Upper lobe of left lung (tissue), 6 donors: ENCODE data around the gene TAP1. TPM values are rescaled to one million over a fixed set of nuclear protein-coding genes. Genes with fewer than 3 reads are reported as not detected.

Experiments used
- ATAC-seq, 2 donors: fragments of 200-7000 bp; cut with Tn5 transposase; one replicate each; pipeline ENCODE4 v1.9.1; 2022; ENCODE audit warnings: mild to moderate bottlenecking in 2 of 2, moderate library complexity in 2 of 2; ENCODE audit not compliant: low FRiP score in 2 of 2
- DNase-seq, 2 donors: peaks; one replicate each; pipeline ENCODE4 v3.0.0-alpha.2; 2019 to 2020
- H3K27ac ChIP-seq, 4 donors: fragments of 200-600 bp; sonication (generic); one replicate each; pipeline ENCODE4 v1.5.1; 2016 to 2019
- H3K27me3 ChIP-seq, 4 donors: fragments of 200-600 bp; sonication (generic); one replicate each; pipeline ENCODE4 v1.5.1; 2017 to 2019
- H3K36me3 ChIP-seq, 4 donors: fragments of 200-600 bp; sonication (generic); one replicate each; pipeline ENCODE4 v1.5.1; 2016 to 2019
- H3K4me1 ChIP-seq, 4 donors: fragments of 200-600 bp; sonication (generic); one replicate each; pipeline ENCODE4 v1.5.1; 2018 to 2019
- H3K4me3 ChIP-seq, 4 donors: fragments of 200-600 bp; sonication (generic); one replicate each; pipeline ENCODE4 v1.5.1; 2017 to 2019; ENCODE audit warnings: mild to moderate bottlenecking in 2 of 4, moderate library complexity in 1 of 4
- H3K9me3 ChIP-seq, 4 donors: fragments of 200-600 bp; sonication (generic); one replicate each; pipeline ENCODE4 v1.5.1; 2018 to 2019
- CTCF ChIP-seq, 6 experiments: fragments of 450-650 bp in 4 of 6; fragments of 200-600 bp in 2 of 6; sonication (generic) in 2 of 6; IDR thresholded peaks; one replicate each; pipeline ENCODE4 v1.5.1; 2016 to 2019; ENCODE audit warnings: antibody characterized with exemption in 6 of 6
- EP300 ChIP-seq, 4 donors: sonication (generic); formaldehyde crosslinking; IDR thresholded peaks; one replicate each; pipeline ENCODE4 v1.5.1; 2017; ENCODE audit warnings: antibody characterized with exemption in 4 of 4, control low read depth in 2 of 4
- POLR2A ChIP-seq, 4 donors: fragments of 450-650 bp; IDR thresholded peaks; one replicate each; pipeline ENCODE4 v1.5.1; 2016 to 2017; ENCODE audit warnings: antibody characterized with exemption in 4 of 4, mild to moderate bottlenecking in 2 of 4
- POLR2AphosphoS5 ChIP-seq, 2 donors: sonication (generic); formaldehyde crosslinking; IDR thresholded peaks; one replicate each; pipeline ENCODE4 v1.5.1; 2017; ENCODE audit warnings: antibody characterized with exemption in 2 of 2
- WGBS, 2 donors: methylation state at CpG; one replicate each; pipeline ENCODE4 v1.1.5; 2017 to 2018; 5-methylcytosine and 5-hydroxymethylcytosine counted together
- total RNA-seq, 6 donors: library from RNA; depleted of rRNA in 4 of 6; stranded (reverse); fragments of >200 nt in 4 of 6; gene quantifications; one replicate each; pipeline versions ENCODE4 v1.1.0 to v1.2.1, GENCODE V29; 2016 to 2021
- donor health status: DM: no; HTN: no; CAD: no; lungs with moderate emphysema.
- donor health status: DM: no; HTN: yes; CAD: no; lungs with severe emphysema.

The TAP1 gene
- total RNA-seq, 6 donors from 2014 or later: 56.9 to 87.0 (median 69.8) TPM

GRCh38 chr6:32842021-32842650, 11.4 kb downstream of the TAP1 start:
- TF ChIP-seq POLR2A (IDR thresholded peaks at IDR 0.05) (no peak), CTCF (IDR thresholded peaks at IDR 0.05) (no peak), EP300 (IDR thresholded peaks at IDR 0.05) (no peak), POLR2AphosphoS5 (IDR thresholded peaks at IDR 0.05) (no peak)
- whole genome bisulfite sequencing, 2 donors: 79 to 82% methylated on average over 6 of the region's 6 CpGs
- H3K27me3 ChIP-seq: no peaks in the 10 kb centered on the region
- H3K9me3 ChIP-seq: no peaks in the 10 kb centered on the region
- ATAC-seq (no peak), DNase-seq (no peak)
- peaks cover 35 to 55% (median 49%) of the 10 kb centered on the region in 4 donors for H3K4me1 ChIP-seq
- peak overlapping the region in 3 of 4 donors; percentile 74 to 86 (median 74) for H3K4me3 ChIP-seq
- peaks cover 12 to 49% (median 22%) of the 10 kb centered on the region in 4 donors for H3K36me3 ChIP-seq
- peak overlapping the region; percentile 94 to 99 (median 96) for H3K27ac ChIP-seq

GRCh38 chr6:32840604-32841246, 12.8 kb downstream of the TAP1 start:
- TF ChIP-seq POLR2AphosphoS5 (IDR thresholded peaks at IDR 0.05) (no peak), CTCF (IDR thresholded peaks at IDR 0.05) (no peak), EP300 (IDR thresholded peaks at IDR 0.05) (no peak), POLR2A (IDR thresholded peaks at IDR 0.05) (no peak)
- Histone ChIP-seq H3K36me3 (peaks cover 0 to 39% (median 13%) of the 10 kb centered on the region in 4 donors), H3K4me3 (no peak overlapping the region), H3K27ac (peak overlapping the region in 3 of 4 donors; percentile 36 to 99 (median 38)), H3K4me1 (peaks cover 25 to 45% (median 37%) of the 10 kb centered on the region in 4 donors), H3K27me3 (no peaks in the 10 kb centered on the region), H3K9me3 (no peaks in the 10 kb centered on the region)
- ATAC-seq (no peak), DNase-seq (no peak)
- WGBS, 2 donors: 72 to 74% methylated on average over 9 of the region's 9 CpGs

- TF ChIP-seq POLR2A (IDR thresholded peaks at IDR 0.05) (no peak), EP300 (IDR thresholded peaks at IDR 0.05) (no peak), POLR2AphosphoS5 (IDR thresholded peaks at IDR 0.05) (no peak), CTCF (IDR thresholded peaks at IDR 0.05) (no peak)
- ATAC-seq (no peak), DNase-seq (no peak)
- peaks cover 0 to 46% (median 21%) of the 10 kb centered on the region in 4 donors for H3K36me3 ChIP-seq
- H3K27me3 ChIP-seq: no peaks in the 10 kb centered on the region
- H3K4me3 ChIP-seq: no peak overlapping the region
- H3K4me1 ChIP-seq: peaks cover 18 to 39% (median 27%) of the 10 kb centered on the region in 4 donors
- 89 to 90% methylated on average over 15 of the region's 15 CpGs for WGBS, 2 donors
- no peaks in the 10 kb centered on the region for H3K9me3 ChIP-seq
- peak overlapping the region; percentile 89 to 99 (median 92) for H3K27ac ChIP-seq
These were observed 14.1 kb downstream of the TAP1 start for GRCh38 chr6:32839356-32839755.

GRCh38 chr6:32838114-32838958, 15.2 kb downstream of the TAP1 start, which contains the start of gene TAP2:
Gene TAP2, minus strand, starts transcription at chr6:32838739. Its CDS starts 506 bp downstream, at chr6:32838233.
- H3K4me3 ChIP-seq: peak within 1 kb of the TSS; percentile 47 to 80 (median 68)
- WGBS, 2 donors: 0 to 1% methylated on average over 23 to 53 of the region's 57 CpGs
- H3K9me3 ChIP-seq: no peaks in the 10 kb centered on the region
- ATAC-seq (peak; percentile 98 to 99), DNase-seq (peak; percentile 98 to 100)
- TF ChIP-seq POLR2A (IDR thresholded peaks at IDR 0.05) (peak in 3 of 4 donors; percentile 45 to 75 (median 48)), EP300 (IDR thresholded peaks at IDR 0.05) (peak in 1 of 4 donors; percentile 64), POLR2AphosphoS5 (IDR thresholded peaks at IDR 0.05) (peak; percentile 90 to 94), CTCF (IDR thresholded peaks at IDR 0.05) (peak; percentile 95 to 99 (median 97))
- peaks cover 18 to 39% (median 26%) of the 10 kb centered on the region in 4 donors for H3K4me1 ChIP-seq
- peaks cover 0 to 55% (median 23%) of the 10 kb centered on the region in 4 donors for H3K36me3 ChIP-seq
- H3K27me3 ChIP-seq: no peaks in the 10 kb centered on the region
- H3K27ac ChIP-seq: peak within 1 kb of the TSS; percentile 89 to 99 (median 92)
